Keratinocyte (primary cell): ENCODE results near the gene FREM1. TPM values are rescaled to one million over a fixed set of nuclear protein-coding genes. Genes with fewer than 3 reads are reported as not detected.

Source experiments
- DNase-seq: peaks from one replicate; pipeline ENCODE4 v3.0.0-alpha.2; 2011; ENCODE audit warnings: low read depth, missing footprints, low spot score
- FAIRE-seq: peaks from 2 replicates; lab custom pipeline; 2011; peaks lifted over from hg19 to GRCh38; lab: Jason Lieb, UNC
- H2AFZ ChIP-seq: 2 replicates; pipeline ENCODE4 v1.6.0; 2012; ENCODE audit warnings: low read length, control low read depth, inconsistent platforms; ENCODE audit not compliant: control insufficient read depth
- H3K27ac ChIP-seq: 2 replicates; pipeline ENCODE4 v1.5.1; 2011; ENCODE audit warnings: low read length; ENCODE audit not compliant: control insufficient read depth, insufficient read depth
- H3K27me3 ChIP-seq: 3 replicates; pipeline ENCODE4 v1.6.0; 2011; ENCODE audit warnings: low read length; ENCODE audit not compliant: control insufficient read depth, insufficient read depth; ENCODE audit errors: extremely low read depth
- H3K36me3 ChIP-seq, 2 experiments: 2 replicates in 1 of 2; 3 replicates in 1 of 2; pipeline ENCODE4 v1.5.1; 2011; ENCODE audit warnings: low read length in 2 of 2, mild to moderate bottlenecking in 1 of 2; ENCODE audit not compliant: control insufficient read depth in 2 of 2, insufficient read depth in 2 of 2; ENCODE audit errors: extremely low read depth in 1 of 2
- H3K4me1 ChIP-seq: 3 replicates; pipeline ENCODE4 v1.5.1; 2011; ENCODE audit warnings: low read length; ENCODE audit not compliant: control insufficient read depth, insufficient read depth; ENCODE audit errors: extremely low read depth
- H3K4me2 ChIP-seq: 3 replicates; pipeline ENCODE4 v1.6.0; 2011; ENCODE audit warnings: low read depth, low read length; ENCODE audit not compliant: control insufficient read depth, insufficient read depth; ENCODE audit errors: extremely low read depth
- H3K4me3 ChIP-seq, 3 experiments: fragments of 200-600 bp in 1 of 3; sonication (generic) in 1 of 3; 2 replicates in 2 of 3; 3 replicates in 1 of 3; pipeline ENCODE4 v1.5.1; 2011 to 2016; ENCODE audit warnings: low read length in 3 of 3, mild to moderate bottlenecking in 3 of 3, control low read depth in 2 of 3, inconsistent platforms in 1 of 3, low read depth in 1 of 3, mixed read lengths in 1 of 3, mixed run types in 1 of 3, moderate library complexity in 1 of 3; ENCODE audit not compliant: control insufficient read depth in 2 of 3, insufficient read depth in 2 of 3; ENCODE audit errors: extremely low read depth in 1 of 3
- H3K79me2 ChIP-seq: 2 replicates; pipeline ENCODE4 v1.6.0; 2012; ENCODE audit warnings: low read length; ENCODE audit not compliant: control insufficient read depth, insufficient read depth
- H3K9ac ChIP-seq: 3 replicates; pipeline ENCODE4 v1.6.0; 2011; ENCODE audit warnings: low read length; ENCODE audit not compliant: control insufficient read depth, insufficient read depth; ENCODE audit errors: extremely low read depth
- H3K9me1 ChIP-seq: 3 replicates; pipeline ENCODE4 v1.6.0; 2011; ENCODE audit warnings: low read length; ENCODE audit not compliant: control insufficient read depth, insufficient read depth; ENCODE audit errors: extremely low read depth
- H3K9me3 ChIP-seq: 2 replicates; pipeline ENCODE4 v1.5.1; 2012; ENCODE audit warnings: low read depth, low read length; ENCODE audit not compliant: control insufficient read depth
- H4K20me1 ChIP-seq: 3 replicates; pipeline ENCODE4 v1.6.0; 2011; ENCODE audit warnings: low read length; ENCODE audit not compliant: control insufficient read depth, insufficient read depth; ENCODE audit errors: extremely low read depth
- CTCF ChIP-seq, 3 experiments: IDR thresholded peaks in 1 of 3; conservative IDR thresholded peaks in 1 of 3; optimal IDR thresholded peaks in 1 of 3; 2 replicates in 2 of 3; 3 replicates in 1 of 3; pipeline versions ENCODE3 to v1.5.1; 2011; ENCODE audit warnings: low read length in 3 of 3, mild to moderate bottlenecking in 3 of 3, moderate library complexity in 2 of 3, control low read depth in 1 of 3, inconsistent platforms in 1 of 3; ENCODE audit not compliant: insufficient read depth in 2 of 3; ENCODE audit errors: extremely low read depth in 1 of 3
- EZH2 ChIP-seq: IDR thresholded peaks from one replicate; pipeline ENCODE4 v1.6.1; 2012; ENCODE audit warnings: inconsistent platforms, mild to moderate bottlenecking, low read length, moderate library complexity
- dilution Hi-C: fragments of 300-500 bp; cut with MboI; formaldehyde crosslinking; loops from one replicate; pipeline ENCODE4 v1.7.0; 2020; ENCODE audit warnings: low sequenced_read_pairs; ENCODE audit not compliant: extremely low pct_ligation_motif_present
- polyA plus RNA-seq, 5 experiments: library from polyadenylated mRNA; depleted of rRNA in 3 of 5; stranded (reverse) in 3 of 5; stranded (forward) in 1 of 5; unstranded in 1 of 5; fragments of >200 nt; gene quantifications; 1 replicate in 1 of 5; 2 replicates in 3 of 5; 3 replicates in 1 of 5; pipeline versions ENCODE4 v1.2.1 to v1.2.3, GENCODE V29; 2011 to 2012; ENCODE audit warnings: missing spikeins in 2 of 5, low read depth in 1 of 5, low replicate concordance in 1 of 5

Gene FREM1
- polyA plus RNA-seq, 1 donor (not counting 4 experiments of a cell fraction or from before 2014, with no cell fraction given) = under 0.01 TPM

- Histone ChIP-seq H3K9ac (no peak overlapping the region), H3K79me2 (no peaks in the 10 kb centered on the region), H3K9me1 (no peaks in the 10 kb centered on the region), H3K27me3 (no peaks in the 10 kb centered on the region), H3K36me3 (no peaks in the 10 kb centered on the region), H3K27ac (no peak overlapping the region), H3K4me2 (no peak overlapping the region), H4K20me1 (no peaks in the 10 kb centered on the region), H3K9me3 (no peaks in the 10 kb centered on the region), H3K4me1 (no peaks in the 10 kb centered on the region), H3K4me3 (no peak overlapping the region), H2AFZ (no peak overlapping the region)
- FAIRE-seq (no peak), DNase-seq (no peak)
- dilution Hi-C loops = no loop called here
- TF ChIP-seq EZH2 = no peak
- no peak for TF ChIP-seq CTCF (optimal IDR thresholded peaks at IDR 0.05 in 1 of 3, IDR thresholded peaks at IDR 0.05 in 1 of 3, conservative IDR thresholded peaks at IDR 0.05 in 1 of 3; ENCODE audit: extremely low read depth in 1 of 3, insufficient read depth in 2 of 3, low read length in 3 of 3)
Measured at GRCh38 chr9:14913366-14913765, 3.1 kb upstream of the FREM1 start.

- no peak for FAIRE-seq
- H3K4me3 ChIP-seq = no peak overlapping the region
- no peak overlapping the region for H3K27ac ChIP-seq
- TF ChIP-seq CTCF (optimal IDR thresholded peaks at IDR 0.05 in 1 of 3, IDR thresholded peaks at IDR 0.05 in 1 of 3, conservative IDR thresholded peaks at IDR 0.05 in 1 of 3; ENCODE audit: extremely low read depth in 1 of 3, insufficient read depth in 2 of 3, low read length in 3 of 3) (no peak), EZH2 (no peak)
- H2AFZ ChIP-seq = no peak overlapping the region
- no peaks in the 10 kb centered on the region for H3K36me3 ChIP-seq
- H3K4me2 ChIP-seq = no peak overlapping the region
- H3K9me3 ChIP-seq = no peaks in the 10 kb centered on the region
- DNase-seq = no peak
- no peak overlapping the region for H3K9ac ChIP-seq
- H3K27me3 ChIP-seq = no peaks in the 10 kb centered on the region
- no peaks in the 10 kb centered on the region for H4K20me1 ChIP-seq
- dilution Hi-C loops = no loop called here
- H3K9me1 ChIP-seq = no peaks in the 10 kb centered on the region
- no peaks in the 10 kb centered on the region for H3K79me2 ChIP-seq
- no peaks in the 10 kb centered on the region for H3K4me1 ChIP-seq
Measured at GRCh38 chr9:14912859-14913258, 2.6 kb upstream of the FREM1 start.
